HepG2 (cell line): ENCODE measurements around the gene EXOC7. TPM values are rescaled to one million over a fixed set of nuclear protein-coding genes. Genes with fewer than 3 reads are reported as not detected.

Experiments used
- CBFB ChIP-seq: sonication (generic); formaldehyde crosslinking; IDR thresholded peaks from 2 replicates; pipeline ENCODE4 v1.4.0; 2020; ENCODE audit warnings: missing genetic modification reagents
- CEBPG ChIP-seq: IDR thresholded peaks from 2 replicates; pipeline ENCODE4 v1.6.1; 2016
- ETS1 ChIP-seq: sonication (generic); formaldehyde crosslinking; IDR thresholded peaks from 2 replicates; pipeline ENCODE4 v1.4.0; 2020; ENCODE audit warnings: missing genetic modification reagents
- FOXO1 ChIP-seq: sonication (generic); formaldehyde crosslinking; IDR thresholded peaks from 2 replicates; pipeline ENCODE4 v1.4.0; 2020; ENCODE audit warnings: missing genetic modification reagents
- FUBP1 ChIP-seq: sonication (generic); formaldehyde crosslinking; IDR thresholded peaks from 2 replicates; pipeline ENCODE4 v1.5.1; 2020; ENCODE audit warnings: missing genetic modification reagents, mild to moderate bottlenecking, borderline replicate concordance
- HOXA5 ChIP-seq: sonication (generic); formaldehyde crosslinking; IDR thresholded peaks from 2 replicates; pipeline ENCODE4 v1.4.0; 2020; ENCODE audit warnings: missing genetic modification reagents
- HOXD1 ChIP-seq: sonication (generic); formaldehyde crosslinking; IDR thresholded peaks from 2 replicates; pipeline ENCODE4 v1.5.0; 2020; ENCODE audit warnings: missing genetic modification reagents
- RNF2 ChIP-seq: fragments of 450-650 bp; conservative IDR thresholded peaks from 2 replicates; pipeline ENCODE4 v1.6.1; 2016; ENCODE audit warnings: low read depth
- SKI ChIP-seq: fragments of 450-650 bp; IDR thresholded peaks from one replicate; pipeline ENCODE4 v1.6.1; 2018; ENCODE audit warnings: mild to moderate bottlenecking; ENCODE audit not compliant: partially characterized antibody
- TFE3 ChIP-seq: IDR thresholded peaks from 2 replicates; pipeline ENCODE4 v1.6.1; 2016
- ZBTB21 ChIP-seq: sonication (generic); formaldehyde crosslinking; IDR thresholded peaks from 2 replicates; pipeline ENCODE4 v1.4.0; 2020; ENCODE audit warnings: missing genetic modification reagents
- ZNF121 ChIP-seq: sonication (generic); formaldehyde crosslinking; IDR thresholded peaks from 2 replicates; pipeline ENCODE4 v1.5.0; 2020; ENCODE audit warnings: mild to moderate bottlenecking, missing genetic modification reagents
- ZNF142 ChIP-seq: sonication (generic); formaldehyde crosslinking; IDR thresholded peaks from 2 replicates; pipeline ENCODE4 v1.4.0; 2020; ENCODE audit warnings: missing genetic modification reagents
- ZNF274 ChIP-seq: sonication (generic); formaldehyde crosslinking; IDR thresholded peaks from 2 replicates; pipeline ENCODE4 v1.5.1; 2020; ENCODE audit warnings: mild to moderate bottlenecking, missing genetic modification reagents
- ZNF329 ChIP-seq: sonication (generic); formaldehyde crosslinking; IDR thresholded peaks from 2 replicates; pipeline ENCODE4 v1.9.0; 2021; ENCODE audit warnings: low read depth, mild to moderate bottlenecking, missing genetic modification reagents
- ZNF362 ChIP-seq: sonication (generic); formaldehyde crosslinking; IDR thresholded peaks from 2 replicates; pipeline ENCODE4 v1.4.0; 2020; ENCODE audit warnings: missing genetic modification reagents, mild to moderate bottlenecking, borderline replicate concordance
- ZSCAN29 ChIP-seq: sonication (generic); formaldehyde crosslinking; conservative IDR thresholded peaks from 2 replicates; pipeline ENCODE4 v1.4.0; 2020; ENCODE audit warnings: mild to moderate bottlenecking, missing genetic modification reagents
- polyA plus RNA-seq, 8 experiments: library from polyadenylated mRNA; depleted of rRNA in 3 of 8; stranded (reverse) in 7 of 8; unstranded in 1 of 8; fragments of >200 nt; fragmentation: Illumina TruSeq in 4 of 8; extraction: Trizol in 4 of 8; gene quantifications; 2 replicates each; pipeline versions ENCODE4 v1.2.1 to v1.2.3, GENCODE V29; 2011 to 2016; ENCODE audit warnings: low read depth in 4 of 8, missing spikeins in 1 of 8, mixed read lengths in 1 of 8; ENCODE audit not compliant: insufficient read depth in 1 of 8
- total RNA-seq, 5 experiments: library from RNA; depleted of rRNA; stranded (reverse); fragments of >200 nt; fragmentation: Illumina TruSeq; extraction: Trizol; gene quantifications; 2 replicates each; pipeline ENCODE4 v1.2.3, GENCODE V29; 2016; ENCODE audit warnings: low read depth in 1 of 5

EXOC7 gene
- total and polyA plus RNA-seq, 2 of the 13 experiments (the other 11 are each of a cell fraction or from before 2014, with no cell fraction given), result 86.9 to 116 TPM

GRCh38 chr17:76138234-76138895 is 34.8 kb upstream of the EXOC7 start (continued):
- TF ChIP-seq ZNF142 (CRISPR knock-in tag) (no peak), FOXO1 (peak; percentile 73), ZSCAN29 (0 out of 2 replicates have a peak, but pooled peaks have one; percentile 54), ZNF274 (CRISPR knock-in tag) (peak; percentile 68; the same call in 1 of the 2 replicates), FUBP1 (no peak), ZNF121 (CRISPR knock-in tag) (no peak; the same call in none of the 2 replicates), CEBPG (peak; percentile 34; the same call in 1 of the 2 replicates), ZNF329 (no peak; the same call in none of the 2 replicates), TFE3 (CRISPR knock-in tag) (peak; percentile 75), HOXA5 (CRISPR knock-in tag) (peak; percentile 95), HOXD1 (peak; percentile 69; the same call in 1 of the 2 replicates), ZNF362 (CRISPR knock-in tag) (0 out of 2 replicates have a peak, but pooled peaks have one; percentile 26), SKI (peak; percentile 72), ETS1 (0 out of 2 replicates have a peak, but pooled peaks have one; percentile 21), RNF2 (no peak; the same call in 1 of the 2 replicates), CBFB (CRISPR knock-in tag) (peak; percentile 33; the same call in 1 of the 2 replicates), ZBTB21 (CRISPR knock-in tag) (no peak)
